Stimulated activated CD8-positive, alpha-beta memory T cell treated with anti-CD3 and anti-CD28 coated beads, Interleukin-12 subunit alpha, Interleukin-12 subunit beta, amount 100 ng/mL, for 24 hours (primary cell): Measurements from ENCODE around the gene MALRD1.

Experiments
- DNase-seq: peaks from one replicate; pipeline ENCODE4 v3.0.0-alpha.2; 2020; ENCODE audit errors: extremely low read depth

MALRD1 gene

GRCh38 chr10:19638896-19639233, 590.3 kb downstream of the MALRD1 start:
- DNase-seq: no peak

DNA sequence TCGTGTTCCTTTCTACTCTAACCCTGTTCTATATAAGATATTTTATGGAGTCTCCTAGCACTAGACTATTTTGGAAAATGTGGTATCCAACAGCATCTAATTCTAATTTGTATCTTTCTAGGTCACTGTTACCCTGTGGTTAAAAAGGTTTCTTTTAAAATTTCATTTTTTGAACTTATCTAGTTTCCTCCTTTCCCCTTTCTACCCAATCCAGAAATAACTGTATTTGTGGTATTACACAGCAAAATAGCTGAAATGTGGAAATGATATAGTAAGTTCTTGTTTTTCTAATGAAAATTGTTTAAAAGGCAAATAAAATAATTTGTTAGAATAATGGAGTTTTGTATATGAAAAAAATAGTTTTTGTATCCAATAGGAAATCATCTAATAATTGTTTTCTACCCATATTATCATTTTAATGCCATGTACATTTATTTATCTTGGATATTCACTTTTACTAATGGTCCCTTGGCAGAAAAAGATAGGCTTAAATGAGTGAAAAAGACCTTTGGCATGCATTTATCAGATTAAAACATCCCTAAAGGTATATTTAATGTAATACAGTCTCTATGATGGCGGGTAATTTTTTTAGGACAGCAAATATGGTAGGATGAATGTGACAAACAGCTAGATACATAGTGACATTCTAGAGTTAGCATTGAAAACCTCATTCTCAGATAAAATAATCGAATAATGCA, 592.1 kb downstream of the MALRD1 start:
- DNase-seq: no peak

- no peak for DNase-seq
Observed at GRCh38 chr10:19651549-19651948, 602.9 kb downstream of the MALRD1 start.

DNA sequence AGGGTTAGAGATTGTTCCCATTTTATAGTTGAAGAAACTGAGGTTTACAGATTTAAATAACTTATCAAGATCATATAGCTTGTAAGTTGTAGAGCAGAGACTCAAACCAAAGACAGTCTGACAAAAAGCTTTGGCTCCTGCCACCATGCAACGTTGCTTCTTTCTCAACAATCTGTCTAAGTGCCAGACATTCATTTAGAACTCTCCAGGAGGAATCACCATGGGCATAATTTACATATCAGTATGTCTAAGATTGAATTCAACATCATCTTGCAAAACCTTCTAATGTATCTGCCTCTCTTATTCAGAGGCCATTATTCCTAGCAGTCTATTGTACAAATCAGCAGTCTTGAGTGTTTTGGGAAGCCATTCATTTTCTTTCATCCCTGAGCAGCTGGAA, 604.1 kb downstream of the MALRD1 start:
- no peak for DNase-seq

GRCh38 chr10:19653931-19654330, 605.3 kb downstream of the MALRD1 start:
- DNase-seq: no peak

DNA sequence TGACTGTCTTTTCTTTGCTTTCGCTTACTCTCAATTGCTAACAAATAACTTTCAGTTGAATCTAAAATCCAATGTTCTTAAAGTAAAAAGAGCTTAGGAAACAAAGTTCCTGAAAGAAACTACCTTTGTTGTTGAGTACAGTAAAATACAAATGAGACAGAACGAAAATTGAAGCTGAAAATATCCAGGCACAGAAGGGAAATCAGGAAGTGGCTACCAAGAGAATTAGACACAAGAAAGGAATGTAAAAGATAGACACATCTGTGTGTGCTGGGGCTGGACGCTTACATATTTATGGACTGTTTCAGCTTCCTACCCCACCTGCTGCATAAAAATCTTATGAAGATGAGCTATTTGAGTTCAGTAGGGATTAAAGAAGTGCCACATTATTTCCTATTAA, 606.0 kb downstream of the MALRD1 start:
- no peak for DNase-seq

DNA sequence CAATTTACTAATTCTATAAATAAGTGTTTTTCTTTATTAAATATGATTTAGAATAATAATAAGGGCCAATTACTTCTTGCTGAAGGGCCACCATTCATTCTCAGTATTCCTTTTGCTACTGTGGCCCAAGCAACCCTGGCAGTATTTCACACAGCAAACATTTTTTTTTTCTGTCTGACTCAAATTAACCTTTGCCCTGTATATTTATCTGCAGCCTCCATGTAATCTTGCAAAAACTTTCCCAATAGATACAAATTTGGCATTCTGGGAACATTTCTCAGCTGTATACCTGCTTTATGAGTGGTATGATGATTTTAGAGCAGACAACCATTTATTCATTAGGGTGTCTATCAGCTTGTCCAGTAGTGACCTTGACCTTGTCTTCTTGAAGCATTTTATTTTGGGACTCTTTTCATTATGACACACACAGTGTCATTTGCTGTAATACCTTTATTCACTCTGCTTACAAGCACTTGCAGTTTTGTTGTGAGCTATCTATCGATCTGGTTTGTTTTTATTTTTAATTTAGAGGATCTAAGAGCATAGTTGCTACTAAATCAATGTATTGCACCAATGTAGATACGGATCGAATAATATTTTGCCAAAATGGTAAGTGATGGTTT, 607.9 kb downstream of the MALRD1 start:
- no peak for DNase-seq

DNA sequence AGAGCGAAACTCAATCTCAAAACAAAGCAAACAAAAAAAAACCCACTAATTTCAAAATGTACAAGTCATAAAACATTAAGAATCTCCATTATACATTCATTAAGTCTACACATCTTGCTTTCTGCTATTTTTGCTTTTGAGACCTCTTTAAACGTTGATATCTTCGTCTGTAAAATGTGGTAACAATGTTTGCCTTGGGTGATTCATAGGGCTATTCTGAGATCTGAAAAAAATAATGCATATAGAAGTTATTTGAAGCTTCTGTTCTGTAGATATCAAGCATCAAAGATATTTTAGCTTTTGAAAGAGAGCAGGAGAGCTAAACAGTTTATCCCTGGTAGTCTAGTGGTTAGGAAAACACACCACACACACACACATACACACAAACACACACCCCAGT, 609.5 kb downstream of the MALRD1 start:
- DNase-seq: no peak

DNA sequence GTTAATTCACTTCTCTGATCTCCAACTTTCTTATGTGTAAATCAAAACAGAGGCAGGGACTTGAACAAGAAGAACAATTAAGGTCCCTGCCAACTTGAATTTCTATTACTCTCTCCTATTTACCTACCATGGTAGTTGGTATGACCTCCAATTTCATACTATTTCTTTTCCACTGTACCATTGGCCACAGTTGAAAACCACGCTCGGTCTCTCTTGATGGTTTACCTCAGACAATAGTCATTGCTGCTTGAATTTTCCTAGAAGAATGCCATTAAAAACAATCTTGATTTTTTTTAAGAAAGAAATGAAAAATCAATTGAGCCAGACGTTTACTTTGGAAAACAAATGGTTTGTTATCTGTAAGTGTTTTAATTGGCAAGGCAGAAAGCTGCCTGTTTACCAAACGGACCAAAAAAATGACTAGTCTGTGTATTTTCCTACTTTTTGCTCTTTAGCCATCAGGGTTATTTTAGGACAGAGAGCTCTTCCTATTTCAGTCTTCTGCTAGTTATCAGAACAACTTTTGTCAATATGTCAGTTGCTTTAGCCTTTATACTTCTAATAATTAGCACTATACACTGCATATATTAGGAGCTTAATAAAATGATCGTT, 610.1 kb downstream of the MALRD1 start:
- DNase-seq: no peak

DNA sequence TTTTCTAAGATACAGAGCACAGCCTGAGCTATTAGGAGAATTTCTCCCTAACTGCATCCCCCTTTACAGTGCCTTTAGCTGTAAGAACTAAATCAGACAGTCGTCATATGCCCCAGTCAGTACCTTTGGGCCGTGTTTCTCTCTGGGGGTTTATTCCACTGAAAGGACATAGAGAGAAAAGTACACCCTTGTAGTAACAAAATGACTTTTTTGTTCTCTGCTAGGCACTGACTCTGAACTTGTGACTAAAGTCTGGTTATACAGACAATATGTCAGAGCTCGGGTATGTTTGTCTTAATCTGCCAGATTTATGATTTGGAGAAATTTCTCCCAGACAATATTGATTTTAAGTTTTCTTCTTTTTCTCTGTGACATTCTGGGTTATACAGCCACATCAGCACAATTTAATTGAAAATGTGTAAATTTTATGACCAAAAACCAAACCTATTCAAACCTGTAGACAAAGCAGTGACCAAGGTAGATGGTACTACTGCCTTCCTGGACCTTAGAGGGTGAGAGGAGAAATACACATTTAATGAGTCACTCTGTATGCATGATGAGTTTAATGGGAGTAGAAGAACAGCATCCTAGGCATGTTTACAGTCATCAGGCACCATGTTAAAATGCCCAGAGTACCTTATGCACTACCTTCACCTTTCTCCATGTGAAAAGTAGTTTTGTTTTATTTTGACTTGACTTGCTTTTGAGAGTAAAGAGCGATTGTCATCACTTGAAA, 611.5 kb downstream of the MALRD1 start:
- DNase-seq: no peak

GRCh38 chr10:19663344-19663743, 614.7 kb downstream of the MALRD1 start:
- no peak for DNase-seq

DNA sequence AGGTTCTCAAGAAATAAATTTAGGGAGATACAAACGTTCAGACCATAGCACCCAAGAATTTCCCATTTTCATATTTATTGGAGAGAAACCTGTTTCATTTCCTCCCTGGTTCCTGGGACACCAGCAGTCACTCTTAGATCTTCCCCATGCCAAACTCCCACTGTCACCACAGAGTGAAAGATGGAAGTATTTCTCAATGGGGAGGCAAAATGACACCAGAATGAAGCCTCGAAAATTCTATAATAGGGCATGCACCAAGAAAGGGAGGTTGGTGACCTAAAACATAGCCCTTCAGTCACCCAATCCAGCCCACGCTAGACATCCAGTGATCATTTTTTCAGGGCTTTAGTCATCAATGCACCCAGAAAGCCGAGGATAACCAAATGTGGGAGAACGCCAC, 619.5 kb downstream of the MALRD1 start:
- no peak for DNase-seq

DNA sequence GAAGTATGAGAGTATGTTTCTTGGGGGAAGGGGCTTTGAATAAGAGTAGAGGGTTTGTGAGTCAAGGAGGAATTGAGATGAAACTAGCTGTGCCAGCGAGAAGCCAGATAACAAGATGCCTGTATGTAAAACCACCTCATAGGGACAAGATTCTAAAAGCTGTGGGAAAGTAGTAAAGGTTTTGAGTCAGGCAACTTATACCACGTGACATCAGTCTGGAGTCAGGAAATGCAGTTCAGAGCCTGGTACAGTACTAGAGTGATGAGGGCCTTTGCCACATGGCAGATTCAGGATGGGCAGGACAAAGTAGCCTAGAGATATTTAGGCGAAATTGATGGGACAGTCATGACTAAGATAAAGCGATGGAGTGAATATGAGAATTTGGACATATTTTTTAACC, 627.5 kb downstream of the MALRD1 start:
- no peak for DNase-seq

DNA sequence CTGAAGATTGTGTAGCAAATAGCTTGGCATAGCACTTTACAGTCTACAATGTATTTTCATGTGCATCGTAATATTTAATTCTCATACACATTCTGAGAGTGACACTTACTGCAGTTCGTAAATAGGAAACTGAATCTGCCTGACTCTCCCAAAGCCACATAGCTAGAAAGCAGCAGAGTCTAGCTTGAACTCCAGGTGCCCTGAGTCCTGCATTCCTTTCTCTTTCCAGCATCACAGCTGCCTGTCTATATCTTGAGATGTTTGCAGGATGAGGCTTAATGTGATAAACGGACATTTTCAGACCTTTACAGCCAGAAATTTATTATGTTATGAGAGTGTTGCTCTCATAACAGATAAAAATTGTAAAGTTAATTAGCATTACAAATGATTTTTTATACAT, 634.8 kb downstream of the MALRD1 start:
- DNase-seq: no peak

GRCh38 chr10:19683960-19684359, 635.4 kb downstream of the MALRD1 start:
- no peak for DNase-seq

DNA sequence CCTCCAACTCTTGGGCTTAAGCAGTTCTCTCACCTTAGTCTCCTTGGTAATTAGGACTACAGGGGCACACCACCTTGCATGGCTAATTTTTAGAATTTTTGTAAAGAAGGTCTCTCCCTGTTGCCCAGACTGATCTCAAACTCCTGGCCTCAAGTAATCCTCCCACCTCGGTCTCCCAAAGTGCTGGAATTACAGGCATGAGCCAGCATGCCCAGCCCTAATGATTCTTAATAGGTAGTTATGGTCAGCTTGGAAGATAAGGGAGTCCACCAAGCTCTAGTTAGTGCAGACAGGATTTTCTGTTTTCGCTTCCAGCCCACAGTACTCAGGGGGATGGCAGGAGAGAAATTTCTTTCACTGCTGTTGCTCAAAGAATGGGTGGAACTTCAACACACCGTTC, 639.7 kb downstream of the MALRD1 start:
- DNase-seq: no peak

GRCh38 chr10:19689231-19689630, 640.6 kb downstream of the MALRD1 start:
- no peak for DNase-seq

- DNase-seq: no peak
Observed at GRCh38 chr10:19699299-19699698, 650.7 kb downstream of the MALRD1 start.

DNA sequence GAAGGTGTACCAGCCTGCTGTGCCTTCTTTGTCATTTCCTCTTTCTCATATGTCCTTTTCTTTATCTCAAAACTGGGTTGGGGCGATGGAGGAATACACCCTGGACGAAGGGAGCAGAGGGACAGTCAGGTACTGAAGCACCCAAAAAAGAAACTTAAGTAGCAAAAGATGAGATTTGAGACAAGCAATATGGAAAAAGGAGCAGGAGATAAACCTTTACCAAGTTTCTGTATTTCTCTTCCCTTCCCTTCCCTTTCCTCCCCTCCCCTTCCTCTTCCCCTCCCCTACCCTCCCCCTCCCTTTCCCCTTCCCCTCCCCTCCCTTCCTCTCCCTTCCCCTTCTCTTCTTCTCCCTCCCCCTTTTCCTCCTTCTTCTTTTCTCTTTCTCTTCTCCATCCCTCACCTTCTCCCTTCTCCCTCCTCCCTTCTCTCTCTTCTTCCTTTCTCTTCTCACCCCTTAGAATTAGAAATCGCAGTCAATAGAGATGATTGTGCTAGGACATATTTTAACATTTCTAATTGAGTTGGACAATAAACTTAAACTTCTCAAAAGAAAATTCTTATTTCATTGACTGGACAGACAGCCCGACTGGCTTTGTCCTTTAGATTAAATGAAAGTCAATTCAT, 652.9 kb downstream of the MALRD1 start:
- DNase-seq: no peak

DNA sequence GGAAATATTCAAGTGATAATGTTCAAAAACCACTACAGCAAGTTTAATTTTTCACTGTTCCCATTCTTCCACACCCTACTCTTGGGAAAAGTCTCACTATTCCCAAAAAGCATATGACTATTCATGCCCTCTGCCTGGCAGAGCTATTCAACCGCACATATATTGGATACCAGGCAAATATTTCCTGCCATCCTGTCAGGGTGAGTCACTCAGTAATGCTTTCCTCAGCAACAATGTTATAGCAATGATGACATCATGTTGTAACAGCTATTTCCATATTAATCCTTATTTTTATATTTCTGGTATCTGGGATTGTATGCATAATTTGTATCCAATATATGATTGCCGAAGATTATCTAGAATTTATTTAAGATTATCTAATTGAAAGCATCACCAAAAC, 653.6 kb downstream of the MALRD1 start:
- DNase-seq: no peak

DNA sequence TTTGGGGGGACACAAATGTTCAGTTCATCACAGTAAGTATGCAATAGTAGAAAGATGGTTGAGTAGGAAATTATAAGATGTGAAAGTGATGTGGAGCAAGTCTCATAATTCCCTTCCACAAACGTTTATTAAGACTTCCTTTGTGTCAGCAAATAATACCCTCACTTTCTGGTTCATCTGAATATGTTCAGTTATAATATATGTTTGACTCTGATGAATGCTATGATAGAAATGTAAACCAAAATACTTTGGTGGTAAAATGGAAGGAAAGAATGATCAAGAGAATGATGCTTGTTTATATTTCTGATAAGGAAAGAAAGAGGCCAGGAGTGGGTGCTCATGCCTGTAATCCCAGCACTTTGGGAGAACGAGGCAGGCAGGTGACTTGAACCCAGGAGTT, 655.9 kb downstream of the MALRD1 start:
- no peak for DNase-seq

GRCh38 chr10:19705250-19705649, 656.6 kb downstream of the MALRD1 start:
- no peak for DNase-seq
